Natural killer cell (primary cell): Measurements from ENCODE around the gene PPFIA3. TPM values are rescaled to one million over a fixed set of nuclear protein-coding genes. Genes with fewer than 3 reads are reported as not detected.

ENCODE experiments used
- ATAC-seq, 3 donors: fragments of 150-1000 bp in 2 of 3; fragments of 200-7000 bp in 1 of 3; cut with Tn5 transposase; 1 replicate in 1 of 3; 2 replicates in 2 of 3; pipeline ENCODE4 v1.10.0; 2021; ENCODE audit warnings: mild to moderate bottlenecking in 2 of 3, moderate library complexity in 2 of 3
- DNase-seq, 2 donors: peaks; one replicate each; pipeline versions ENCODE4 v3.0.0 to v3.0.0-alpha.2; 2013 to 2021; ENCODE audit warnings: mixed read lengths in 1 of 2
- H3K27ac ChIP-seq: one replicate; pipeline ENCODE4 v1.5.1; 2013; ENCODE audit warnings: mild to moderate bottlenecking, low read length
- H3K27me3 ChIP-seq: one replicate; pipeline ENCODE4 v1.6.1; 2013; ENCODE audit warnings: low read length; ENCODE audit not compliant: control insufficient read depth, insufficient read depth
- H3K36me3 ChIP-seq: one replicate; pipeline ENCODE4 v1.6.1; 2013; ENCODE audit warnings: low read length; ENCODE audit not compliant: control insufficient read depth, insufficient read depth
- H3K4me1 ChIP-seq: one replicate; pipeline ENCODE4 v1.6.1; 2013; ENCODE audit warnings: low read length; ENCODE audit not compliant: control insufficient read depth, insufficient read depth
- H3K4me3 ChIP-seq: one replicate; pipeline ENCODE4 v1.5.1; 2013; ENCODE audit warnings: low read length
- H3K9me3 ChIP-seq: one replicate; pipeline ENCODE4 v1.6.1; 2013; ENCODE audit warnings: low read length; ENCODE audit not compliant: control insufficient read depth, insufficient read depth
- H3K27ac Mint-ChIP-seq, 2 donors: one replicate each; pipeline ENCODE4 v1.8.0; 2022; ENCODE audit warnings: mild to moderate bottlenecking in 2 of 2, mixed read lengths in 2 of 2, moderate library complexity in 1 of 2
- H3K27me3 Mint-ChIP-seq, 2 donors: one replicate each; pipeline ENCODE4 v1.8.0; 2022; ENCODE audit warnings: low read depth in 2 of 2, mixed read lengths in 2 of 2
- H3K36me3 Mint-ChIP-seq: one replicate; pipeline ENCODE4 v1.8.0; 2022; ENCODE audit warnings: mixed read lengths
- H3K4me1 Mint-ChIP-seq, 2 donors: one replicate each; pipeline ENCODE4 v1.8.0; 2022; ENCODE audit warnings: mixed read lengths in 2 of 2
- H3K4me3 Mint-ChIP-seq: one replicate; pipeline ENCODE4 v1.8.0; 2022; ENCODE audit warnings: mild to moderate bottlenecking, moderate library complexity, mixed read lengths
- H3K9me3 Mint-ChIP-seq, 2 donors: one replicate each; pipeline ENCODE4 v1.8.0; 2022; ENCODE audit warnings: mixed read lengths in 2 of 2
- WGBS: methylation state at CpG from one replicate; pipeline ENCODE4 v1.1.7; 2013; ENCODE audit warnings: missing lambda C conversion rate; ENCODE audit not compliant: insufficient coverage; 5-methylcytosine and 5-hydroxymethylcytosine counted together
- intact Hi-C: fragments of 100-400 bp; cut with micrococcal nuclease; formaldehyde crosslinking; loops from one replicate; pipeline ENCODE4 v1.14.2; 2022
- total RNA-seq, 4 donors: library from RNA; stranded (reverse); fragments of 120-200 nt in 1 of 4; gene quantifications; one replicate each; pipeline versions ENCODE4 v1.2.3 to v1.2.4, GENCODE V29; 2013 to 2022
- TF ChIP-seq, protein P1 (sequence below): fragments of 200-600 bp; IDR thresholded peaks from one replicate; pipeline ENCODE4 v1.8.0; 2022; ENCODE audit warnings: antibody characterized with exemption

Gene PPFIA3
- total RNA-seq, 3 donors from 2014 or later (not counting 1 experiment from before 2014, with no cell fraction given), result 5.3 to 5.5 (median 5.3) TPM

DNA sequence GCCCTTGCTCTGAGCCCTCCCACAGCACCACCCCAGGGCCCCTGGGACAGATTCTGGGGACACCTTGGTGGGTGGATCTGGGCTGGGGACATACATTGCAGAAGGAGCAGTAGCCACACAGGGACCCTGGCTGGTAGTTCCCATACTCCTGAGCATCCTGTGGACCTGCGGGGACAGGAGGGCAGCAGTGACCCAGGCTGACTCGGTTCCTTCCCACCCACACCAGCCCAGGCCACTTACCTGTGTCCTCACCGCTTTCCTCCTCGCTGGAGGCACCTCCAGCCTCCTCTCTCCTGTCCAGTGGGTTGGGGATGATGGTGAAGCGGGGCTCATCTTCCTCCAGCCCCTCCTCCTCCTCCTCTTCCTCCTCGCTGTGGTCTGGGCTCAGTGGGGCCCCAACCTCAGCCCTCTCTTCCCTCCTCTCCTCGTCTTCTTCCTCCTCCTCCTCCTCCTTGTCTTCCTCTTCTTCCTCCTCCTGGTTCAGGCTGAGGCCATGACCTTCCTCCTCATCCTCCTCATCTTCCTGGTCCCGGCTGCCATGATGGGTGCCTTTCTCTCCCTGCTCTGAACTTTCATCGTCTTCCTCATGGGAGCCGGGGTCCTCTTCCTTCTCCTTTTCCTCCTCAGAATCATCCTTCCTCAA is 33.9 kb downstream of the PPFIA3 start:
- Histone ChIP-seq H3K27ac (no peak overlapping the region), H3K27me3 (peaks cover 26% of the 10 kb centered on the region), H3K4me3 (no peak overlapping the region), H3K4me1 (peaks cover 43% of the 10 kb centered on the region), H3K9me3 (no peaks in the 10 kb centered on the region), H3K36me3 (no peaks in the 10 kb centered on the region)
- no peaks in the 10 kb centered on the region for H3K9me3 Mint-ChIP-seq
- H3K4me1 Mint-ChIP-seq, result peaks cover 22 to 50% of the 10 kb centered on the region in 2 donors
- H3K27me3 Mint-ChIP-seq, result peaks cover 17 to 56% of the 10 kb centered on the region in 2 donors
- ATAC-seq (no peak), DNase-seq (no peak)
- no peak overlapping the region for H3K27ac Mint-ChIP-seq
- 86% methylated on average over 7 of the region's 10 CpGs for WGBS
- peak overlapping the region; percentile 52 for H3K4me3 Mint-ChIP-seq
- intact Hi-C loops, result no loop called here
- H3K36me3 Mint-ChIP-seq, result peaks cover 3% of the 10 kb centered on the region
- TF ChIP-seq, protein P1, sequence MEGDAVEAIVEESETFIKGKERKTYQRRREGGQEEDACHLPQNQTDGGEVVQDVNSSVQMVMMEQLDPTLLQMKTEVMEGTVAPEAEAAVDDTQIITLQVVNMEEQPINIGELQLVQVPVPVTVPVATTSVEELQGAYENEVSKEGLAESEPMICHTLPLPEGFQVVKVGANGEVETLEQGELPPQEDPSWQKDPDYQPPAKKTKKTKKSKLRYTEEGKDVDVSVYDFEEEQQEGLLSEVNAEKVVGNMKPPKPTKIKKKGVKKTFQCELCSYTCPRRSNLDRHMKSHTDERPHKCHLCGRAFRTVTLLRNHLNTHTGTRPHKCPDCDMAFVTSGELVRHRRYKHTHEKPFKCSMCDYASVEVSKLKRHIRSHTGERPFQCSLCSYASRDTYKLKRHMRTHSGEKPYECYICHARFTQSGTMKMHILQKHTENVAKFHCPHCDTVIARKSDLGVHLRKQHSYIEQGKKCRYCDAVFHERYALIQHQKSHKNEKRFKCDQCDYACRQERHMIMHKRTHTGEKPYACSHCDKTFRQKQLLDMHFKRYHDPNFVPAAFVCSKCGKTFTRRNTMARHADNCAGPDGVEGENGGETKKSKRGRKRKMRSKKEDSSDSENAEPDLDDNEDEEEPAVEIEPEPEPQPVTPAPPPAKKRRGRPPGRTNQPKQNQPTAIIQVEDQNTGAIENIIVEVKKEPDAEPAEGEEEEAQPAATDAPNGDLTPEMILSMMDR, result no peak

DNA sequence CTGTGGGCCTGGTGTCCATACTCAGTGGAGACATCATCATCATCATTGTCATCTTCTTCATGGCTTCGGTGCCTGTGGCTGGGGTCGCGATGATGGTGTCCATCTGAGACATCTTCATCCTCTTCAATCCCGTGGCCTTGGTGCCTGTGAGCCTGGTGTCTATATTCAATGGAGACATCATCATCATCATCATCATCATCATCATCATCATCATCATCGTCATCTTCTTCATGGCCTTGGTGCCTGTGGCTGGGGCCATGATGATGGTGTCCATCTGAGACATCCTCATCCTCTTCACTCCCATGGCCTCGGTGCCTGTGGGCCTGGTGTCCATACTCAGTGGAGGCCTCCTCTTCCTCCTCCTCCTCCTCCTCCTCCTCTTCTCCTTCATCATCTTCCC is 34.9 kb downstream of the PPFIA3 start:
- intact Hi-C loops, result no loop called here
- H3K36me3 ChIP-seq, result no peaks in the 10 kb centered on the region
- peaks cover 35% of the 10 kb centered on the region for H3K4me1 ChIP-seq
- Mint-ChIP-seq H3K27ac (no peak overlapping the region), H3K4me1 (peaks cover 22 to 44% of the 10 kb centered on the region in 2 donors), H3K27me3 (peaks cover 18 to 53% of the 10 kb centered on the region in 2 donors), H3K36me3 (peaks cover 7% of the 10 kb centered on the region), H3K9me3 (no peaks in the 10 kb centered on the region), H3K4me3 (no peak overlapping the region)
- H3K4me3 ChIP-seq, result no peak overlapping the region
- peaks cover 22% of the 10 kb centered on the region for H3K27me3 ChIP-seq
- DNase-seq (no peak), ATAC-seq (no peak)
- H3K27ac ChIP-seq, result no peak overlapping the region
- WGBS, result 95% methylated on average over 6 of the region's 6 CpGs
- TF ChIP-seq, protein P1, result no peak
- H3K9me3 ChIP-seq, result no peaks in the 10 kb centered on the region

DNA sequence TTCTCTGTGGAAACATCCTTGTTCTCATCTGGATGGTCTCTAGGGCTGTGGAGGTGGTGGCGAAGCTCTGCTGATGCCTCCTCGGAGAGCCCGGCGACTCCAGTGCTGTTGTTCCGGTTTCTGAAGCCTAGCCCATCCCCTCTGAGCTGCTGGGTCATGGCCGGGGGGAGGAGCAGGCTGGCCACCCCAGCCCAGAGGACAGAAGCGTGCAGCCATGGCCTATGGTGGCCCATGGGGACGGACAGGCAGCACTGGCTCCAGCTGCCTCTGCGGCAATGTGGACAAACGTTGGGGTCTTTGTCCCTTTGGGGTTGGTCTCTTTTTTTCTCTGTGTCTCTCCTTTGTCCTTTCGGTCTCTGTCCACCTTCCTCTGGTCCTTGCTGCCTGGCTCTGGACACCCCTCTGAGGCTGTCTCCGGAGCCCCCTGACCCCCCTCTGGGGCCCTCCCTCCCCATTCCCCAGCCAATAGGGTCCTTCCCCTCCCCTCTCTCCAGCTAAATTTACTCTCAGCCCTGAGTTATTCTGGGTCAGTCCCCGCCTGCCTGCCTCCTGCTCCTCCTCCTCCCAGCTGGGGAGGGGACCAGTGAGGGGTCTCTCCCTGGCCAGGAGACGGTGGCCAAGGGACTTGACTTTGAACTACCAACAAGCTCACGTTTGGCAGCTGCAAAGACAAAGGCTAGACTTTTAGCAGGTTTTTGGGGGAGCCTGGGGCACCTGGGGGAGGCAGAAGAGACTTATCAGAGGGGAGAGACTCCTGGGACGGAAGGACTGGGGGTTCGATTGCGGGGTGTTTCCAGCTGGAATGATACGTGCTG is 35.9 kb downstream of the PPFIA3 start, which contains the start of gene HRC:
HRC (minus strand) TSS at position 392 of the 815 bp plus-strand sequence; CDS start at position 233, 159 bp downstream.
- WGBS, result 62% methylated on average over 19 of the region's 19 CpGs
- DNase-seq (no peak), ATAC-seq (no peak)
- H3K4me1 ChIP-seq, result peaks cover 26% of the 10 kb centered on the region
- intact Hi-C loops, result no loop called here
- H3K27me3 ChIP-seq, result peaks cover 12% of the 10 kb centered on the region
- TF ChIP-seq, protein P1, result no peak
- H3K27ac ChIP-seq, result no peak within 1 kb of the TSS
- no peaks in the 10 kb centered on the region for H3K9me3 Mint-ChIP-seq
- H3K9me3 ChIP-seq, result no peaks in the 10 kb centered on the region
- no peaks in the 10 kb centered on the region for H3K36me3 ChIP-seq
- H3K27me3 Mint-ChIP-seq, result peaks cover 27 to 54% of the 10 kb centered on the region in 2 donors
- H3K27ac Mint-ChIP-seq, result no peak within 1 kb of the TSS
- H3K4me1 Mint-ChIP-seq, result peaks cover 18 to 34% of the 10 kb centered on the region in 2 donors
- no peak within 1 kb of the TSS for H3K4me3 ChIP-seq
- no peak within 1 kb of the TSS for H3K4me3 Mint-ChIP-seq
- H3K36me3 Mint-ChIP-seq, result peaks cover 7% of the 10 kb centered on the region
